GM13976 (cell line): ENCODE results near the gene XDH.

Experiments used
- DNase-seq: peaks from one replicate; pipeline ENCODE4 v3.0.0; 2012; ENCODE audit warnings: low spot score
- CTCF ChIP-seq: IDR thresholded peaks from 2 replicates; pipeline ENCODE4 v1.5.1; 2012; ENCODE audit warnings: borderline replicate concordance, mild to moderate bottlenecking; ENCODE audit not compliant: insufficient read depth; ENCODE audit errors: extremely low read depth, missing control alignments, control extremely low read depth
- in situ Hi-C: fragments of 300-500 bp; cut with MboI; formaldehyde crosslinking; loops from one replicate; pipeline ENCODE4 v1.12.0; 2022; ENCODE audit warnings: low sequenced_read_pairs, mixed read lengths, inconsistent platforms; ENCODE audit not compliant: unreplicated experiment

XDH gene

GRCh38 chr2:31363956-31364750 lies 50.4 kb downstream of the XDH start:
- in situ Hi-C loops = no loop called here
- no peak for TF ChIP-seq CTCF
- no peak for DNase-seq

DNA sequence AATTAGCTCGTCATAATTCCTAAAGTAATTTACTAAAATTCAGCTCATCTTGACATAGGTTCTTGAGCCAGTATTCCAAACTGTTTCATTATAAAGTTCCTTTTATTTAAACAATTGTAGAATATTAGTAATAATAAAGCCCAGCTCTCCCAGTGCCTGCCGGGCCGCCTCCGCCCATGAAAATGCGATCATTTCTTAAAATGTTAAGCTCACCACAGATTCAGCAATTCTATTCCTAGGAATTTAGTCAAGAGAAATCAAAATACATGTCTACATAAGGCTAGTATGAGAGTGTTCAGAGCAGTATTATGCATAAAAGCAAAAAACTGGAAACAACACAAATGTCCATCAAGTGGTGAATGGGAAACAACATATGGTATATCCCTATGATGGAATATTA lies 52.0 kb downstream of the XDH start:
- no peak for DNase-seq
- no peak for TF ChIP-seq CTCF
- in situ Hi-C loops = no loop called here

DNA sequence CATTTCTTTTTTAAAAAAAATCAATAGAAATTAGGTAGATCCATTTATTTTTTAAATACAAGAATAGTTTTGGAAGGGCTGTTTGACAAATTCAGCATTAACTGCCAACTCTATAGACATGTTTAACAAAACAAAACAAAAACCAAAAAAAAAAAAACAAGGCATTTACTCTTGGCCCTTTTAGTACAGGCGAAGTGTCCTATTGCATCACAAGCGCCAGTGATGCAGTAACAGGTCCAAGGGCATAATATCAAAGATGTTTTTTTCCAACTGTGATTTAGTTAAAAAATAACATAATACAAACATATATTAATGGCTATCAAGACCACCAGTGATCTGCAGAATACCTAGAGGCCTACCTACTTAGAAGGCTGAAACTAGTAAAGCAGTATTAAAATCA lies 55.3 kb downstream of the XDH start:
- TF ChIP-seq CTCF = no peak
- DNase-seq = no peak
- in situ Hi-C loops = no loop called here

GRCh38 chr2:31354837-31355236 lies 59.7 kb downstream of the XDH start:
- in situ Hi-C loops = no loop called here
- no peak for DNase-seq
- TF ChIP-seq CTCF = no peak

DNA sequence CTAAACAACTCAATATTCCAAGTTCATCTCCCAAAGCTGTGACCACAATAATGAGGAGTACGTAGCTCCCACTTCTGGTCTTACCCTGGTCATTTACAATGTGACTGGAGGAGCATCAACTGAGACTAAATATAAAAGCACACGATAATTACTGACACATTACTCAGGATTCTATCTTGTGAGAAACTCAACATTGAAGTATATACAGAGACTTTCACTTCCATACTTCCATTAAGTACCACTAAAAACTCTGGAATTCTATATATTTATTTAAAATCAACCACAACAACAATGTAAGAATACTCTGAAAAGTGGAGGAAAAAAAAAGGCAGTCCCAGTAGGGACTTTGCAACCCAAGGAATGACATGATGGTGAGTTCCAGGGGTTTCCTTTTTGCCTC lies 61.4 kb downstream of the XDH start:
- no peak for DNase-seq
- in situ Hi-C loops = no loop called here
- TF ChIP-seq CTCF = no peak

GRCh38 chr2:31349684-31350083 lies 64.9 kb downstream of the XDH start:
- DNase-seq = no peak
- in situ Hi-C loops = loop anchor here (25.0 kb wide), 1 partner anchor 487 kb away; no protein-coding TSS in a partner anchor
- TF ChIP-seq CTCF = no peak
